ENCODE data around the gene FANCI.

FANCI gene

DNA sequence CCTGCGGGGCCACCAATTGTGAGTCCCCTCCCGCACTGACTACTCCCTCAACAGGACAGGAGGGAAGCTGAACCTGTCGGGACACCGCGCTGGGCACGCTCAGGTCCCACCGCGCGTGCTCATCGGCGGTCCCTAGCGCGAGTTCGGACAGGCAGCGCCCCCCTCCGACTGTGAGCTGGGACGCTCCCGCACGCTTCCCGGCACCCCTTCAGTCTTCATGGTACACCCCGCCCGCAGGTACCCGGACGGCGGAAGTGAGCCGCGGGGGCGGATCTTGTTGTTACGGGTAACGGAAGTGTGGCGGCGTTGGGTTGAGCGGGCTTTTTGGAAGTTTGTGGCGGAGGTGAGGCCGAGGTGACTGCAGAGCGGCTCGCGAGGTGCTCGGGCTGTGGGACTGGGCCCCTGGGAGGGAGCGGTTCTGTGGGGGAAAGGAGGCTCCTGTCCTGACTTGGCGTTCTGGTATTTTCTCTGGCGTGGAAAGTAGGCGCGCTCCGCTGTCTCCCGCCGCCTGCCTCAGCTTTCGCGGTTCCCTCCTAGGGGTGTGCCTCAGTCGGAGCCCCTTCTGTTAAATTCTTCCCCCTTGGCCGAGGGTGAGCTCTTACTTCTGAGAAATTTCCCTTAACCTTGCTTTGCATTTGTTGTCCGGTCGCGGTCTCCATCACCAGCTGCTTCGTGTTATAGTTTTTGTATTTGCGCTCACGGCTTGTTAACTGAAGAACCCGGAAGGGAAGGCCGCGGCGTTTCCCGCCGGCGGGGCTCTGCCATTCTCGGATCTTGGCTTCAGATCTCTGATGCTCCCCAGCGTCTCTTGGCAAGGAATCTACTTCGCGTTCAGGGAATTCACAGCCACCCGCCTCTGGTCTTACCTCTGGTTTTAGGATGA, at the start of gene FANCI:
TSS of gene FANCI (plus strand) at position 289 of the 883 bp plus-strand sequence. CDS start 3,669 bp downstream, outside the sequence.
- Histone ChIP-seq H3K4me3 (ENCODE audit: low read length) (peak within 1 kb of the TSS; percentile 83), H3K27me3 (ENCODE audit: insufficient read depth, low read length) (no peaks in the 10 kb centered on the region), H3K36me3 (ENCODE audit: insufficient read depth, low read length) (peaks cover 24% of the 10 kb centered on the region), H3K4me1 (ENCODE audit: insufficient read depth, low read length) (peaks cover 14% of the 10 kb centered on the region), H3K9me3 (ENCODE audit: low read length) (no peaks in the 10 kb centered on the region), H2AFZ (ENCODE audit: low read depth, low read length) (peak within 1 kb of the TSS; percentile 76)

- Histone ChIP-seq H3K36me3 (ENCODE audit: insufficient read depth, low read length) (peaks cover 34% of the 10 kb centered on the region), H3K4me3 (ENCODE audit: low read length) (no peak overlapping the region), H2AFZ (ENCODE audit: low read depth, low read length) (no peak overlapping the region), H3K9me3 (ENCODE audit: low read length) (no peaks in the 10 kb centered on the region), H3K27me3 (ENCODE audit: insufficient read depth, low read length) (no peaks in the 10 kb centered on the region), H3K4me1 (ENCODE audit: insufficient read depth, low read length) (peaks cover 43% of the 10 kb centered on the region)
Observed at GRCh38 chr15:89194608-89195007, 49.2 kb upstream of the FANCI start.

DNA sequence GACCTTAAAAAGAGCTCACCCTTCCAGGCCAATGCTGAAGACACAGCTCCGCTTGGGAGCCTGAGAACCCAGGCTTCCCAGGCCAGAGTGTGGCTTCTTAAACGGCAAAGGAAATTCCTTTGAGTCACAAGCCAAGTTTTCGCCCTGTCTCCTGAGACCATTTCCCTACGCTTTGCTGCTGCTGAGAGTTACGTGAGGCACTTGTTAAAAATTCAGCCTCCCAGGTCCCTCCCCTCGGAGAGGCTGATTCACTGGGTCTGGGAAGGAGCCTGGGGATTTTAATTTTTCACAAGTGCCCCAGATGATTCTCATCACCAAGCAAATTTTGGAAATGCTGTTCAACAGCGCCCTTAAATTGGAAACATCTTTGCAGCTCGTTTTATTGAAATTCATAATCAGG, 47.9 kb upstream of the FANCI start:
- Histone ChIP-seq H3K4me3 (ENCODE audit: low read length) (no peak overlapping the region), H2AFZ (ENCODE audit: low read depth, low read length) (no peak overlapping the region), H3K4me1 (ENCODE audit: insufficient read depth, low read length) (peaks cover 51% of the 10 kb centered on the region), H3K36me3 (ENCODE audit: insufficient read depth, low read length) (peaks cover 26% of the 10 kb centered on the region), H3K9me3 (ENCODE audit: low read length) (no peaks in the 10 kb centered on the region), H3K27me3 (ENCODE audit: insufficient read depth, low read length) (no peaks in the 10 kb centered on the region)

DNA sequence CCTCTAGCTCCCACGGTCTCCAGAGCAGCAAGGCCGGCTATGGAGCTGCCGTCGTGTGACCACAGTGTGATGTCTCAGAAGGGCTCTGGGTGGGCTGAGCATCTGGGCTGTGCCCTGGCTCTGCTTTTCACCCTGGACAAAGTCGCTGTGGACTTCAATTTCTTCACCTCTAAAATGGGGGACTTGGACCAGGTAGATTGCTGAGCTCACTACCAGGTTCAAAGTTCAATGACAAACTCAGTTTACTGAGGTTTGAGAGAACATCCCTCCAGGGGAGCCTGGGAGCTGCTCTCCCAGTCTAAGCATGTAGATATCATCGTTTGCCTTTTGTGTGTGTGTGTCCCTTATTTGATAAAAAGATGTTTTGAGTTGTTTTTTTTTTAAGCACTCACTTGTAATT, 47.5 kb upstream of the FANCI start:
- Histone ChIP-seq H3K4me3 (ENCODE audit: low read length) (no peak overlapping the region), H3K36me3 (ENCODE audit: insufficient read depth, low read length) (peaks cover 26% of the 10 kb centered on the region), H3K4me1 (ENCODE audit: insufficient read depth, low read length) (peaks cover 51% of the 10 kb centered on the region), H2AFZ (ENCODE audit: low read depth, low read length) (no peak overlapping the region), H3K9me3 (ENCODE audit: low read length) (no peaks in the 10 kb centered on the region), H3K27me3 (ENCODE audit: insufficient read depth, low read length) (no peaks in the 10 kb centered on the region)

- Histone ChIP-seq H3K27me3 (ENCODE audit: insufficient read depth, low read length) (no peaks in the 10 kb centered on the region), H3K9me3 (ENCODE audit: low read length) (no peaks in the 10 kb centered on the region), H2AFZ (ENCODE audit: low read depth, low read length) (no peak overlapping the region)
Observed at GRCh38 chr15:89196994-89197393, 46.8 kb upstream of the FANCI start.

GRCh38 chr15:89197503-89197971, 46.2 kb upstream of the FANCI start:
- no peak overlapping the region for H2AFZ ChIP-seq (ENCODE audit: low read depth, low read length)
- H3K36me3 ChIP-seq (ENCODE audit: insufficient read depth, low read length) = peaks cover 19% of the 10 kb centered on the region
- H3K4me1 ChIP-seq (ENCODE audit: insufficient read depth, low read length) = peaks cover 51% of the 10 kb centered on the region
- no peaks in the 10 kb centered on the region for H3K9me3 ChIP-seq (ENCODE audit: low read length)
- no peaks in the 10 kb centered on the region for H3K27me3 ChIP-seq (ENCODE audit: insufficient read depth, low read length)
- H3K4me3 ChIP-seq (ENCODE audit: low read length) = no peak overlapping the region

More at GRCh38 chr15:89196994-89197393, 46.8 kb upstream of the FANCI start:
- no peak overlapping the region for H3K4me3 ChIP-seq (ENCODE audit: low read length)
- H3K4me1 ChIP-seq (ENCODE audit: insufficient read depth, low read length) = peaks cover 51% of the 10 kb centered on the region
- H3K36me3 ChIP-seq (ENCODE audit: insufficient read depth, low read length) = peaks cover 22% of the 10 kb centered on the region

- Histone ChIP-seq H3K4me1 (ENCODE audit: insufficient read depth, low read length) (peaks cover 51% of the 10 kb centered on the region), H3K9me3 (ENCODE audit: low read length) (no peaks in the 10 kb centered on the region), H3K27me3 (ENCODE audit: insufficient read depth, low read length) (no peaks in the 10 kb centered on the region), H3K4me3 (ENCODE audit: low read length) (no peak overlapping the region), H2AFZ (ENCODE audit: low read depth, low read length) (no peak overlapping the region), H3K36me3 (ENCODE audit: insufficient read depth, low read length) (peaks cover 12% of the 10 kb centered on the region)
Observed at GRCh38 chr15:89198196-89198595, 45.6 kb upstream of the FANCI start.

DNA sequence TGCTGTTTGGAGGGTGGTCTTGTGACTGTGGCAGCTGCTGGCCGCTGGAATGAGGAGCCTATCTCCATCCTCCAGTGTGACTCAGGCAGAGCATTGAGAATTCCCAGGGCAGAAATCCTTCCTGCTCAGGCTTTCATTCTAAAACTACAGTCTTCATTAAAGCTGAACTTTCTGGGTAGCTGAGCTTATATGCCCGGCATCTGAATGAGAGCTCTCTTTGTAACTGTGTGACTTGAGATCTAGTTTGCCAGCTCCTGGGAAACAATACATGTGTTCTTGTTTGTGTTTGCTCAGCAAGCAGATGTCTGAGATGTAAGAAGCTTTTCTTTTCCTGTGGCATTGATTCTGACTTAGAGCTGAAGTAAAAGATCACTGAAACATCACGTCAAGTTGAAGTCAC, 44.8 kb upstream of the FANCI start:
- Histone ChIP-seq H3K4me3 (ENCODE audit: low read length) (no peak overlapping the region), H3K4me1 (ENCODE audit: insufficient read depth, low read length) (peaks cover 51% of the 10 kb centered on the region), H3K27me3 (ENCODE audit: insufficient read depth, low read length) (no peaks in the 10 kb centered on the region), H2AFZ (ENCODE audit: low read depth, low read length) (no peak overlapping the region), H3K36me3 (ENCODE audit: insufficient read depth, low read length) (peaks cover 8% of the 10 kb centered on the region), H3K9me3 (ENCODE audit: low read length) (no peaks in the 10 kb centered on the region)

DNA sequence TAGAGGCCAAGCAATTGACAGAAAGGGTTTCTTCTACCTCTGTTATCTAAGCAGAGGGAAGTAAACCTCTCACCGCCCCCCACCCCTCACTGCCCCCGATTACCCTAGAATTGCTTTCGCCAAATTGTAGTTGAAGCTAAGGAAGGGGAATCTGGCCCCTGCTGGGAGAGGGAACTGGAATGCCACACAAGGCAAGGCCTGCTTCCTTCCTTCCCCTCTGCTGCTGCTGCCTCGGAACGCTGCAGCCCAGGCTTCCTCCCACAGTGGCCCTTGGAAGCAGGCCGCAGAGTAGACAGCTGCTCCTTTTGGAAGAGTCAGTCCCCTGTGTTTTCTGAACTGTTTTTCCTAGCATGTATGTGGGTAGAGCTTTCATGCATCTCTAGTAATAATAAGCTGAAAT, 44.0 kb upstream of the FANCI start:
- Histone ChIP-seq H3K27me3 (ENCODE audit: insufficient read depth, low read length) (no peaks in the 10 kb centered on the region), H3K4me3 (ENCODE audit: low read length) (no peak overlapping the region), H3K9me3 (ENCODE audit: low read length) (no peaks in the 10 kb centered on the region), H3K4me1 (ENCODE audit: insufficient read depth, low read length) (peaks cover 51% of the 10 kb centered on the region), H2AFZ (ENCODE audit: low read depth, low read length) (no peak overlapping the region), H3K36me3 (ENCODE audit: insufficient read depth, low read length) (peaks cover 4% of the 10 kb centered on the region)

- Histone ChIP-seq H3K27me3 (ENCODE audit: insufficient read depth, low read length) (no peaks in the 10 kb centered on the region), H3K4me3 (ENCODE audit: low read length) (no peak overlapping the region), H3K4me1 (ENCODE audit: insufficient read depth, low read length) (peaks cover 51% of the 10 kb centered on the region), H3K9me3 (ENCODE audit: low read length) (no peaks in the 10 kb centered on the region), H3K36me3 (ENCODE audit: insufficient read depth, low read length) (no peaks in the 10 kb centered on the region), H2AFZ (ENCODE audit: low read depth, low read length) (no peak overlapping the region)
Observed at GRCh38 chr15:89200182-89200581, 43.6 kb upstream of the FANCI start.

DNA sequence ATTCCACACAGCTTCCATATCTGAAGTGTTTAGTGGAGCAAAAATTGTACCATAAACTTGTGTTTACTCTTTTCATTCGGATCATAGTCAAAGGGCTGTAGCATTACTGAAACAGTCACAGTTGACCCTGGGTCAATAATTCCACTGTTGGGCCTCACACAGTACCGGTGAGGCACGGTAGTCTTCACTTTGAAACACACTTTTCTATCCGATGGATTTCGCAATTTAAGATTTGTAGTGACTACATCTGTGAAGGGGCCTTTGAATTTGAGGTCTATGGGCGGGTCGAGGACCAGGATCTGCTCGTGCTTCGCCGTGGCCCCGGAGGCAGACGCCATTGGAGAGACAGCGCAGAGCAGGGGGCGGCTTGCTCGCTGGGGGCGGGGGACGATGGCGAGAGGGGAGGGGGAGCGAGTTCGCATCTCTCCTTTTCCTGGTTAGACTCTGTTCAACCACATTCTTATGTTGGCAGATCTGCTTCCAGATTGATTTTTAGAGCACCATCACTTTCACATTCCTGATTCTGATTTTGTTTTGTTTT, 42.2 kb upstream of the FANCI start:
- Histone ChIP-seq H3K9me3 (ENCODE audit: low read length) (no peaks in the 10 kb centered on the region), H3K4me1 (ENCODE audit: insufficient read depth, low read length) (peaks cover 38% of the 10 kb centered on the region), H3K4me3 (ENCODE audit: low read length) (no peak overlapping the region), H3K36me3 (ENCODE audit: insufficient read depth, low read length) (no peaks in the 10 kb centered on the region), H3K27me3 (ENCODE audit: insufficient read depth, low read length) (no peaks in the 10 kb centered on the region), H2AFZ (ENCODE audit: low read depth, low read length) (no peak overlapping the region)

DNA sequence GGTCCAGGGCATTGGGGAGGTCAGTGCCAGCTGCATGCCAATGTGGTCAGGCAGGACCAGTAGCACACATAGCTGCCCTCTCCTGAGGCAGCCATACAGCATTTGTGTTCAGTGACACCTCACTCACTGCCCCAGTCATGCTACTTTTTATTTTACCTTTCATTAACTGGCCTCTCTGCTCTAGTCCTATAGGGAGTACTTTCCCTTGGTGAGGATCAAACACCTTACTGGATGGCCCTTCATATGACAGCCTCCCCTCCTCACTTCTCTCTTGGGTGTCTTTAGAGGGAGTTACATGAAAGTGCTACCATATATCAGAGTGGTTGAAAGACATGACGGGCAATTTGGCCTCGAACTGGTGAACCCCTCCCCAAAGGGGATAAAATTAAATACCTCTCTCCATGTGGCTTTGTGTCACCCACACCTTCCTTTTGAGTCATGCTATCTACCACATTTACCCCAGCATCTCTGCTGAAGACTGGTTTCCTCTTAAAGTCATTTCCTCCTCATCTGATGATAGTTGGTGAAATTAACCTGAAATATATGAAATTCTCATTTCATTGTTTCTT, 40.0 kb upstream of the FANCI start:
- Histone ChIP-seq H3K36me3 (ENCODE audit: insufficient read depth, low read length) (no peaks in the 10 kb centered on the region), H3K27me3 (ENCODE audit: insufficient read depth, low read length) (no peaks in the 10 kb centered on the region), H3K4me1 (ENCODE audit: insufficient read depth, low read length) (peaks cover 16% of the 10 kb centered on the region), H2AFZ (ENCODE audit: low read depth, low read length) (no peak overlapping the region), H3K9me3 (ENCODE audit: low read length) (no peaks in the 10 kb centered on the region), H3K4me3 (ENCODE audit: low read length) (no peak overlapping the region)

DNA sequence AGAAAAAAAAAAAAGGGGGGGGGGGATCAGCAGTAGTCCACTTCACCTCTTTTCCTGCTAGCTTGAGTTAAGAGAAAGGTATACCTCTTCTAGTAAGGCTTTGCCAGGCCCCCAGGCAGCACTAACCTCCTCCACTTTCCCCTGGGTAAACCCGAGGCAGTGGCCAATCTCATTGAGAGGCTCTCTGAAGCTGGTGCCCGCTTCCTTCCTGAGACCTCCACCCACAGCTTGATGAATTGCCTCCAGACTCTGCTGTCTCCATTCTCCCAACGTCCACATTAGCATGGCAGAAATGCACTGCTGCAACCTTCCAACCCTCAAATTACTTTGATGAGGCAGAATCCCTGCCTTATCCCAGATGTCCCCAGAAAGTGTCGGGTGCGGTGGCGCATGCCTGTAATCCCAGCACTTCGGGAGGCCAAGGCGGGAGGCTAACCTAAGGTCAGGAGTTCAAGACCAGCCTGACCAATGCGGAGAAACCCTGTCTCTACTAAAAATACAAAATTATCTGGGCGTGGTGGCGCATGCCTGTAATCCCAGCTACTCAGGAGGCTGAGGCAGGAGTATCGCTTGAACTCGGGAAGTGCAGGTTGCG, 37.7 kb upstream of the FANCI start:
- H3K4me1 ChIP-seq (ENCODE audit: insufficient read depth, low read length) = no peaks in the 10 kb centered on the region
- no peaks in the 10 kb centered on the region for H3K27me3 ChIP-seq (ENCODE audit: insufficient read depth, low read length)
- H3K36me3 ChIP-seq (ENCODE audit: insufficient read depth, low read length) = no peaks in the 10 kb centered on the region
- H2AFZ ChIP-seq (ENCODE audit: low read depth, low read length) = no peak overlapping the region
- H3K9me3 ChIP-seq (ENCODE audit: low read length) = no peaks in the 10 kb centered on the region
- H3K4me3 ChIP-seq (ENCODE audit: low read length) = no peak overlapping the region
